Measurements from ENCODE around the gene TNC. TPM values are rescaled to one million over a fixed set of nuclear protein-coding genes. Genes with fewer than 3 reads are reported as not detected.

TNC gene
- total and polyA plus RNA-seq, 2 of the 4 experiments (the other 2 are of a cell fraction), result 192 to 253 TPM

GRCh38 chr9:115104908-115105307 is 13.0 kb downstream of the TNC start:
- Histone ChIP-seq H3K27me3 (ENCODE audit: control insufficient read depth, insufficient read depth, low read length) (no peaks in the 10 kb centered on the region), H2BK20ac (ENCODE audit: low read depth, low read length) (no peak overlapping the region), H3K4me3 (ENCODE audit: insufficient read depth, low read depth, low read length) (no peak overlapping the region), H4K20me1 (ENCODE audit: insufficient read depth, low read length) (peaks cover 7% of the 10 kb centered on the region), H3K4me1 (ENCODE audit: control insufficient read depth, insufficient read depth, low read length) (peaks cover 5% of the 10 kb centered on the region; the same call in 1 of the 2 replicates), H4K8ac (ENCODE audit: low read depth in 2 of 2, low read length in 2 of 2) (no peak overlapping the region), H3K79me1 (ENCODE audit: low read depth in 1 of 2, low read length in 2 of 2) (peaks cover 20 to 57% of the 10 kb centered on the region in 2 experiments), H4K91ac (ENCODE audit: insufficient read depth, low read depth, low read length) (no peak overlapping the region), H3K4me2 (ENCODE audit: low read depth, low read length) (no peak overlapping the region; the same call in 1 of the 2 replicates), H2AFZ (replicated peaks; ENCODE audit: low read length, poor library complexity) (no peak overlapping the region), H2AK9ac (replicated peaks; ENCODE audit: low read depth, low read length, poor library complexity) (no peak overlapping the region), H3K18ac (ENCODE audit: low read depth, low read length) (no peak overlapping the region; the same call in 1 of the 2 replicates), H3K9me3 (ENCODE audit: control insufficient read depth, insufficient read depth, low read length) (no peaks in the 10 kb centered on the region), H3K23ac (ENCODE audit: low read depth, low read length) (no peak overlapping the region), H2BK5ac (ENCODE audit: low read depth, low read length, poor library complexity, severe bottlenecking) (no peak overlapping the region), H3K56ac (ENCODE audit: extremely low read depth, insufficient read depth, low read length) (no peak overlapping the region), H2BK15ac (ENCODE audit: low read depth, low read length) (no peak overlapping the region), H3K4ac (ENCODE audit: low read depth, low read length) (no peak overlapping the region), H4K5ac (ENCODE audit: low read depth, low read length) (no peak overlapping the region), H3K27ac (ENCODE audit: insufficient read depth, low read length) (no peak overlapping the region), H3K14ac (replicated peaks; ENCODE audit: low read depth, low read length) (no peak overlapping the region), H3K9ac (ENCODE audit: low read depth, low read length) (no peak overlapping the region), H2AK5ac (ENCODE audit: low read depth, low read length) (no peak overlapping the region), H3K36me3 (ENCODE audit: control insufficient read depth, insufficient read depth, low read length) (peaks cover 11% of the 10 kb centered on the region), H3K9me1 (ENCODE audit: insufficient read depth, low read length) (peaks cover 3% of the 10 kb centered on the region), H2BK120ac (ENCODE audit: low read depth, low read length) (no peak overlapping the region)
- ChIA-PET CTCF (no interaction called here), POLR2A (ENCODE audit: unreplicated experiment) (no interaction called here)
- DNase-seq (peak; percentile 59), ATAC-seq (ENCODE audit: low read depth) (no peak)
- intact Hi-C loops (cut with micrococcal nuclease), result no loop called here
- dilution Hi-C loops (cut with HindIII; ENCODE audit: low sequenced_read_pairs, unreplicated experiment), result no loop called here
- no CpG with 5 or more reads among the region's 4 CpGs for WGBS, 2 experiments (ENCODE audit: extremely low coverage in 2 of 2, insufficient read length in 1 of 2)
- no TSS peak for BruUV-seq (replicated peaks)
- TF ChIP-seq CHD1 (IDR thresholded peaks at IDR 0.05; ENCODE audit: low read depth, low read length) (no peak), MAFK (IDR thresholded peaks at IDR 0.05; ENCODE audit: low read depth, low read length) (no peak), POLR2A (IDR thresholded peaks at IDR 0.05; ENCODE audit: low read depth, low read length) (no peak), FOS (IDR thresholded peaks at IDR 0.05; ENCODE audit: low read depth, low read length) (no peak; the same call in 1 of the 2 replicates), BHLHE40 (IDR thresholded peaks at IDR 0.05; ENCODE audit: low read depth, low read length) (no peak), CEBPB (IDR thresholded peaks at IDR 0.05; ENCODE audit: low read depth, low read length) (no peak), NFE2L2 (IDR thresholded peaks at IDR 0.05; ENCODE audit: low read depth, low read length) (no peak), RCOR1 (IDR thresholded peaks at IDR 0.05; ENCODE audit: insufficient replicate concordance, low read length) (no peak), RFX5 (IDR thresholded peaks at IDR 0.05; ENCODE audit: low read depth, low read length) (no peak), MXI1 (IDR thresholded peaks at IDR 0.05; ENCODE audit: borderline replicate concordance, low read depth, low read length) (no peak), MAZ (IDR thresholded peaks at IDR 0.05; ENCODE audit: borderline replicate concordance, low read depth, low read length) (no peak), RAD21 (IDR thresholded peaks at IDR 0.05; ENCODE audit: low read length) (no peak), SMC3 (IDR thresholded peaks at IDR 0.05; ENCODE audit: low read depth, low read length) (no peak)
- TF ChIP-seq, protein P1, sequence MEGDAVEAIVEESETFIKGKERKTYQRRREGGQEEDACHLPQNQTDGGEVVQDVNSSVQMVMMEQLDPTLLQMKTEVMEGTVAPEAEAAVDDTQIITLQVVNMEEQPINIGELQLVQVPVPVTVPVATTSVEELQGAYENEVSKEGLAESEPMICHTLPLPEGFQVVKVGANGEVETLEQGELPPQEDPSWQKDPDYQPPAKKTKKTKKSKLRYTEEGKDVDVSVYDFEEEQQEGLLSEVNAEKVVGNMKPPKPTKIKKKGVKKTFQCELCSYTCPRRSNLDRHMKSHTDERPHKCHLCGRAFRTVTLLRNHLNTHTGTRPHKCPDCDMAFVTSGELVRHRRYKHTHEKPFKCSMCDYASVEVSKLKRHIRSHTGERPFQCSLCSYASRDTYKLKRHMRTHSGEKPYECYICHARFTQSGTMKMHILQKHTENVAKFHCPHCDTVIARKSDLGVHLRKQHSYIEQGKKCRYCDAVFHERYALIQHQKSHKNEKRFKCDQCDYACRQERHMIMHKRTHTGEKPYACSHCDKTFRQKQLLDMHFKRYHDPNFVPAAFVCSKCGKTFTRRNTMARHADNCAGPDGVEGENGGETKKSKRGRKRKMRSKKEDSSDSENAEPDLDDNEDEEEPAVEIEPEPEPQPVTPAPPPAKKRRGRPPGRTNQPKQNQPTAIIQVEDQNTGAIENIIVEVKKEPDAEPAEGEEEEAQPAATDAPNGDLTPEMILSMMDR (conservative IDR thresholded peaks at IDR 0.05; ENCODE audit: low read depth, low read length), result no peak
- TF ChIP-seq, protein P2, sequence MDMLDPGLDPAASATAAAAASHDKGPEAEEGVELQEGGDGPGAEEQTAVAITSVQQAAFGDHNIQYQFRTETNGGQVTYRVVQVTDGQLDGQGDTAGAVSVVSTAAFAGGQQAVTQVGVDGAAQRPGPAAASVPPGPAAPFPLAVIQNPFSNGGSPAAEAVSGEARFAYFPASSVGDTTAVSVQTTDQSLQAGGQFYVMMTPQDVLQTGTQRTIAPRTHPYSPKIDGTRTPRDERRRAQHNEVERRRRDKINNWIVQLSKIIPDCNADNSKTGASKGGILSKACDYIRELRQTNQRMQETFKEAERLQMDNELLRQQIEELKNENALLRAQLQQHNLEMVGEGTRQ (IDR thresholded peaks at IDR 0.05; ENCODE audit: low read depth, low read length), result no peak
- TF ChIP-seq, protein P3, sequence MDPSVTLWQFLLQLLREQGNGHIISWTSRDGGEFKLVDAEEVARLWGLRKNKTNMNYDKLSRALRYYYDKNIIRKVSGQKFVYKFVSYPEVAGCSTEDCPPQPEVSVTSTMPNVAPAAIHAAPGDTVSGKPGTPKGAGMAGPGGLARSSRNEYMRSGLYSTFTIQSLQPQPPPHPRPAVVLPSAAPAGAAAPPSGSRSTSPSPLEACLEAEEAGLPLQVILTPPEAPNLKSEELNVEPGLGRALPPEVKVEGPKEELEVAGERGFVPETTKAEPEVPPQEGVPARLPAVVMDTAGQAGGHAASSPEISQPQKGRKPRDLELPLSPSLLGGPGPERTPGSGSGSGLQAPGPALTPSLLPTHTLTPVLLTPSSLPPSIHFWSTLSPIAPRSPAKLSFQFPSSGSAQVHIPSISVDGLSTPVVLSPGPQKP (IDR thresholded peaks at IDR 0.05; ENCODE audit: borderline replicate concordance, low read depth, low read length), result no peak
- in situ Hi-C loops (cut with MboI; ENCODE audit: low sequenced_read_pairs), result no loop called here

Data from IMR-90 (cell line).